Panc1 (cell line): ENCODE results near the gene KRTAP5-11. TPM values are rescaled to one million over a fixed set of nuclear protein-coding genes. Genes with fewer than 3 reads are reported as not detected.
A peak's percentile ranks its signal among the peaks of the same experiment; 100 is the strongest.
"Not testable (repeated sequence)": the region's sequence is repeated elsewhere in the genome, so short reads cannot be mapped to it uniquely, and the experiment has no call there.

ENCODE experiments used
- ATAC-seq: fragments of 200-7000 bp; cut with Tn5 transposase; 2 replicates; pipeline ENCODE4 v1.9.1; 2020; ENCODE audit warnings: mild to moderate bottlenecking, moderate library complexity
- BruUV-seq: library from RNA; stranded (reverse); fragments of 400-500 nt; replicated peaks from 2 replicates; lab custom pipeline; 2021; lab: Mats Ljungman, UMichigan
- CTCF ChIA-PET: fragments of 300-600 bp; sonication (Branson Sonifier 250); formaldehyde crosslinking; loops from one replicate; lab custom pipeline; 2022; ENCODE audit warnings: antibody characterized with exemption; lab: Charles Lee
- POLR2A ChIA-PET: fragments of 300-600 bp; sonication (Branson Sonifier 250); formaldehyde crosslinking; loops from one replicate; lab custom pipeline; 2022; ENCODE audit warnings: antibody characterized with exemption; lab: Charles Lee
- DNase-seq: peaks from one replicate; pipeline ENCODE4 v3.0.0-alpha.2; 2010; ENCODE audit warnings: low read depth, low spot score
- H3K27ac ChIP-seq: 2 replicates; pipeline ENCODE4 v1.5.1; 2011; ENCODE audit warnings: mild to moderate bottlenecking, low read length, inconsistent platforms
- H3K27me3 ChIP-seq: fragments of 200-500 bp; sonication (Bioruptor generic); 2 replicates; pipeline ENCODE4 v1.6.0; 2014; ENCODE audit warnings: low read length, inconsistent platforms; ENCODE audit not compliant: control insufficient read depth, insufficient read depth
- H3K36me3 ChIP-seq: fragments of 200-500 bp; sonication (Bioruptor generic); 2 replicates; pipeline ENCODE4 v1.5.1; 2014; ENCODE audit warnings: inconsistent platforms, mild to moderate bottlenecking, low read length, moderate library complexity; ENCODE audit not compliant: control insufficient read depth, insufficient read depth
- H3K4me1 ChIP-seq: 2 replicates; pipeline ENCODE4 v1.5.1; 2011; ENCODE audit warnings: inconsistent platforms, mild to moderate bottlenecking, low read length, moderate library complexity; ENCODE audit not compliant: control insufficient read depth, insufficient read depth
- H3K4me3 ChIP-seq, 2 experiments: 2 replicates each; pipeline ENCODE4 v1.5.1; 2011 to 2012; ENCODE audit warnings: low read depth in 2 of 2, low read length in 2 of 2, mild to moderate bottlenecking in 2 of 2, inconsistent platforms in 1 of 2, moderate library complexity in 1 of 2
- H3K9me3 ChIP-seq: fragments of 200-500 bp; sonication (Bioruptor generic); 2 replicates; pipeline ENCODE4 v1.5.1; 2014; ENCODE audit warnings: low read depth, mild to moderate bottlenecking, inconsistent platforms, low read length, moderate library complexity; ENCODE audit not compliant: control insufficient read depth, insufficient read depth
- POLR2AphosphoS5 ChIP-seq: IDR thresholded peaks from 2 replicates; pipeline ENCODE4 v1.6.1; 2012; ENCODE audit warnings: mild to moderate bottlenecking, low read depth, low read length, moderate library complexity
- SIN3A ChIP-seq: IDR thresholded peaks from 2 replicates; pipeline ENCODE4 v1.6.1; 2012; ENCODE audit warnings: low read depth, mild to moderate bottlenecking, low read length, moderate library complexity, borderline replicate concordance; ENCODE audit not compliant: insufficient read depth
- TCF7L2 ChIP-seq: IDR thresholded peaks from 2 replicates; pipeline ENCODE4 v1.6.1; 2011; ENCODE audit warnings: mild to moderate bottlenecking, low read depth, low read length, inconsistent platforms
- in situ Hi-C: cut with HindIII; loops from 2 replicates; pipeline ENCODE4 v1.10.0; 2016; ENCODE audit warnings: low sequenced_read_pairs, low pct_unique_long_range_greater_than_20kb
- intact Hi-C: fragments of 100-400 bp; cut with micrococcal nuclease; formaldehyde crosslinking; loops from one replicate; pipeline ENCODE4 v1.10.0; 2022; ENCODE audit not compliant: unreplicated experiment
- total RNA-seq: library from RNA; stranded (reverse); gene quantifications from one replicate; pipeline ENCODE4 v1.2.1, GENCODE V29; 2021; ENCODE audit not compliant: unreplicated experiment
- TF ChIP-seq, protein P1 (sequence below): fragments of 450-650 bp; IDR thresholded peaks from 2 replicates; pipeline ENCODE4 v1.5.1; 2017; ENCODE audit warnings: mild to moderate bottlenecking
- TF ChIP-seq, protein P2 (sequence below), 2 experiments: IDR thresholded peaks; 2 replicates each; pipeline ENCODE4 v1.6.1; 2011 to 2012; ENCODE audit warnings: low read depth in 2 of 2, control low read depth in 1 of 2, low read length in 1 of 2, mild to moderate bottlenecking in 1 of 2, moderate library complexity in 1 of 2; ENCODE audit not compliant: insufficient read depth in 1 of 2

KRTAP5-11 gene
- total RNA-seq, 1 experiment from 2014 or later = not detected

DNA sequence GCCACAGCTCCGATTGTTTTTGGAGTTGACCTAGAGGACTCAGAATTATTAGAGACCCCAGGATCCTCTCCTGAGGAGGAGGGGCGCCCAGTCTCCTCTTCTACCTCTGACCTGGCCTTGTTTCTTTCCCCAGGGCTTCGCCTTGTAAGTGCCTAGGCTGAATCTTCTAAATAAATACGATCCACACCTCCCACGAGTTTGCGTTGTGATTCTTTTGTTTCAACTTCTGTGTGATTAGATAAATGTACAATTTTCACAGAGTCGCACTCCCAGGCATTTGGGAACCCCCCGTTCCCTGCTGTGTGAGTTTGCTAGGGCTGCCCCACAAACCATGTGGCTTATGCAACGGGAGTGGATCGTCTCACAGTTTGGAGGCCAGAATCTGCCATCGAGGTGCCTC, 43.7 kb downstream of the KRTAP5-11 start:
- ATAC-seq (no peak), DNase-seq (no peak)
- no peak overlapping the region for H3K27ac ChIP-seq
- in situ Hi-C loops = no loop called here
- H3K27me3 ChIP-seq = no peaks in the 10 kb centered on the region
- POLR2A ChIA-PET = no interaction called here
- no peak overlapping the region for H3K4me3 ChIP-seq
- CTCF ChIA-PET = no interaction called here
- intact Hi-C loops = no loop called here
- H3K9me3 ChIP-seq = no peaks in the 10 kb centered on the region
- no TSS peak for BruUV-seq
- TF ChIP-seq TCF7L2 (no peak), SIN3A (no peak), POLR2AphosphoS5 (no peak)
- TF ChIP-seq, protein P1, sequence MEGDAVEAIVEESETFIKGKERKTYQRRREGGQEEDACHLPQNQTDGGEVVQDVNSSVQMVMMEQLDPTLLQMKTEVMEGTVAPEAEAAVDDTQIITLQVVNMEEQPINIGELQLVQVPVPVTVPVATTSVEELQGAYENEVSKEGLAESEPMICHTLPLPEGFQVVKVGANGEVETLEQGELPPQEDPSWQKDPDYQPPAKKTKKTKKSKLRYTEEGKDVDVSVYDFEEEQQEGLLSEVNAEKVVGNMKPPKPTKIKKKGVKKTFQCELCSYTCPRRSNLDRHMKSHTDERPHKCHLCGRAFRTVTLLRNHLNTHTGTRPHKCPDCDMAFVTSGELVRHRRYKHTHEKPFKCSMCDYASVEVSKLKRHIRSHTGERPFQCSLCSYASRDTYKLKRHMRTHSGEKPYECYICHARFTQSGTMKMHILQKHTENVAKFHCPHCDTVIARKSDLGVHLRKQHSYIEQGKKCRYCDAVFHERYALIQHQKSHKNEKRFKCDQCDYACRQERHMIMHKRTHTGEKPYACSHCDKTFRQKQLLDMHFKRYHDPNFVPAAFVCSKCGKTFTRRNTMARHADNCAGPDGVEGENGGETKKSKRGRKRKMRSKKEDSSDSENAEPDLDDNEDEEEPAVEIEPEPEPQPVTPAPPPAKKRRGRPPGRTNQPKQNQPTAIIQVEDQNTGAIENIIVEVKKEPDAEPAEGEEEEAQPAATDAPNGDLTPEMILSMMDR = no peak
- TF ChIP-seq, protein P2, sequence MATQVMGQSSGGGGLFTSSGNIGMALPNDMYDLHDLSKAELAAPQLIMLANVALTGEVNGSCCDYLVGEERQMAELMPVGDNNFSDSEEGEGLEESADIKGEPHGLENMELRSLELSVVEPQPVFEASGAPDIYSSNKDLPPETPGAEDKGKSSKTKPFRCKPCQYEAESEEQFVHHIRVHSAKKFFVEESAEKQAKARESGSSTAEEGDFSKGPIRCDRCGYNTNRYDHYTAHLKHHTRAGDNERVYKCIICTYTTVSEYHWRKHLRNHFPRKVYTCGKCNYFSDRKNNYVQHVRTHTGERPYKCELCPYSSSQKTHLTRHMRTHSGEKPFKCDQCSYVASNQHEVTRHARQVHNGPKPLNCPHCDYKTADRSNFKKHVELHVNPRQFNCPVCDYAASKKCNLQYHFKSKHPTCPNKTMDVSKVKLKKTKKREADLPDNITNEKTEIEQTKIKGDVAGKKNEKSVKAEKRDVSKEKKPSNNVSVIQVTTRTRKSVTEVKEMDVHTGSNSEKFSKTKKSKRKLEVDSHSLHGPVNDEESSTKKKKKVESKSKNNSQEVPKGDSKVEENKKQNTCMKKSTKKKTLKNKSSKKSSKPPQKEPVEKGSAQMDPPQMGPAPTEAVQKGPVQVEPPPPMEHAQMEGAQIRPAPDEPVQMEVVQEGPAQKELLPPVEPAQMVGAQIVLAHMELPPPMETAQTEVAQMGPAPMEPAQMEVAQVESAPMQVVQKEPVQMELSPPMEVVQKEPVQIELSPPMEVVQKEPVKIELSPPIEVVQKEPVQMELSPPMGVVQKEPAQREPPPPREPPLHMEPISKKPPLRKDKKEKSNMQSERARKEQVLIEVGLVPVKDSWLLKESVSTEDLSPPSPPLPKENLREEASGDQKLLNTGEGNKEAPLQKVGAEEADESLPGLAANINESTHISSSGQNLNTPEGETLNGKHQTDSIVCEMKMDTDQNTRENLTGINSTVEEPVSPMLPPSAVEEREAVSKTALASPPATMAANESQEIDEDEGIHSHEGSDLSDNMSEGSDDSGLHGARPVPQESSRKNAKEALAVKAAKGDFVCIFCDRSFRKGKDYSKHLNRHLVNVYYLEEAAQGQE (IDR thresholded peaks at IDR 0.05; ENCODE audit: insufficient read depth in 1 of 2, low read depth in 2 of 2, low read length in 1 of 2) = no peak
- H3K36me3 ChIP-seq = no peaks in the 10 kb centered on the region
- no peaks in the 10 kb centered on the region for H3K4me1 ChIP-seq

DNA sequence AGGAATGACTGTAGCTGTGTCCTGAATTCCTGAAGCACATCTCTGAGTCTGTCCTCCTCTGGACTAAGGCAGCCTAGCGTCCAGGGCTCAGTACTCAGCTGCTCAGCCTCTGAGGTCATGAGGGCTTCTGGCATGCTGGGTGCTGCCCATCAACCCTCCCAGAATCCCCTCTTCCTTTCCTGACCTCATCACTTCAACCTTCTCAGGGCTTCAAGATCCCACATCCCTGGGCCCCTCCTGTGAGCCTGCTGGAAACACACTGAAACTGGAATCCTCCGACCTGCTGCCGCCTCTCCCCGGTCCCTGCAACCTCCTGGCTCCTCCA, 44.0 kb downstream of the KRTAP5-11 start:
- Histone ChIP-seq H3K4me1 (no peaks in the 10 kb centered on the region), H3K27me3 (no peaks in the 10 kb centered on the region), H3K9me3 (no peaks in the 10 kb centered on the region), H3K36me3 (no peaks in the 10 kb centered on the region), H3K27ac (no peak overlapping the region), H3K4me3 (no peak overlapping the region)
- peak; percentile 37; the same call in 1 of the 2 replicates for ATAC-seq
- in situ Hi-C loops = no loop called here
- TF ChIP-seq, protein P2 (IDR thresholded peaks at IDR 0.05; ENCODE audit: insufficient read depth in 1 of 2, low read depth in 2 of 2, low read length in 1 of 2) = no peak
- no peak for TF ChIP-seq POLR2AphosphoS5
- TF ChIP-seq TCF7L2 = no peak
- TF ChIP-seq, protein P1 = no peak
- no peak for TF ChIP-seq SIN3A
- POLR2A ChIA-PET = no interaction called here
- intact Hi-C loops = no loop called here
- no TSS peak for BruUV-seq
- CTCF ChIA-PET = no interaction called here
- no peak for DNase-seq

DNA sequence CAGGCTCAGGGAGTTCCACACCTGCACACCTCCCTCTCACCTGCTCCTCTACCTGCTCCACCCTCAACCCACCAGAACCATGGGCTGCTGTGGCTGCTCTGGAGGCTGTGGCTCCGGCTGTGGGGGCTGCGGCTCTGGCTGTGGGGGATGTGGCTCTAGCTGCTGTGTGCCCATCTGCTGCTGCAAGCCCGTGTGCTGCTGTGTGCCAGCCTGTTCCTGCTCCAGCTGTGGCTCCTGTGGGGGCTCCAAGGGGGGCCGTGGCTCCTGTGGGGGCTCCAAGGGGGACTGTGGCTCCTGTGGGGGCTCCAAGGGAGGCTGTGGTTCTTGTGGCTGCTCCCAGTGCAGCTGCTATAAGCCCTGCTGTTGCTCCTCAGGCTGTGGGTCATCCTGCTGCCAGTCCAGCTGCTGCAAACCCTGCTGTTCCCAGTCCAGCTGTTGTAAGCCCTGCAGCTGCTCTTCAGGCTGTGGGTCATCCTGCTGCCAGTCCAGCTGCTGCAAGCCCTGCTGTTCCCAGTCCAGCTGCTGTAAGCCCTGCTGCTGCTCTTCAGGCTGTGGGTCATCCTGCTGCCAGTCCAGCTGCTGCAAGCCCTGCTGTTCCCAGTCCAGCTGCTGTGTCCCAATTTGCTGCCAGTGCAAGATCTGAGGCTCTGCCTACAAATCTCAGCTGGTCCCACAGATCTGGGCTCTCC, 44.6 kb downstream of the KRTAP5-11 start, which contains the start of gene KRTAP5-8:
Gene KRTAP5-8, plus strand, starts transcription at position 49 of the 689 bp plus-strand sequence. Its CDS starts 31 bp downstream, at position 80.
- CTCF ChIA-PET, H3K9me3 ChIP-seq, DNase-seq, H3K4me1 ChIP-seq, H3K4me3 ChIP-seq, H3K27me3 ChIP-seq, BruUV-seq, H3K36me3 ChIP-seq, POLR2A ChIA-PET, ATAC-seq, in situ Hi-C loops, intact Hi-C loops, H3K27ac ChIP-seq: not testable (repeated sequence)
